IPS DF 6.9 (cell line): ENCODE results near the gene BICD1.

Experiments used
- DNase-seq: peaks from one replicate; pipeline ENCODE4 v3.0.0-alpha.2; 2013; ENCODE audit warnings: low read depth, low spot score
- H3K27ac ChIP-seq: one replicate; pipeline ENCODE4 v1.5.1; 2013; ENCODE audit warnings: low read length, control low read depth
- H3K27me3 ChIP-seq: 2 replicates; pipeline ENCODE4 v1.6.1; 2013; ENCODE audit warnings: mild to moderate bottlenecking, low read length; ENCODE audit not compliant: control insufficient read depth, insufficient read depth
- H3K36me3 ChIP-seq: 2 replicates; pipeline ENCODE4 v1.6.1; 2013; ENCODE audit warnings: low read length; ENCODE audit not compliant: control insufficient read depth, insufficient read depth
- H3K4me1 ChIP-seq: 2 replicates; pipeline ENCODE4 v1.6.1; 2013; ENCODE audit warnings: low read length; ENCODE audit not compliant: control insufficient read depth, insufficient read depth
- H3K4me3 ChIP-seq: 2 replicates; pipeline ENCODE4 v1.5.1; 2013; ENCODE audit warnings: mild to moderate bottlenecking, low read length
- H3K9me3 ChIP-seq: 2 replicates; pipeline ENCODE4 v1.6.1; 2013; ENCODE audit warnings: low read length, inconsistent platforms; ENCODE audit not compliant: control insufficient read depth, insufficient read depth
- WGBS: extraction: QIAGEN DNeasy Blood & Tissue Kit; methylation state at CpG from one replicate; pipeline ENCODE4 v1.1.7; 2013; ENCODE audit warnings: mixed read lengths, missing lambda C conversion rate; ENCODE audit not compliant: insufficient read length, insufficient coverage; 5-methylcytosine and 5-hydroxymethylcytosine counted together

BICD1 gene

DNA sequence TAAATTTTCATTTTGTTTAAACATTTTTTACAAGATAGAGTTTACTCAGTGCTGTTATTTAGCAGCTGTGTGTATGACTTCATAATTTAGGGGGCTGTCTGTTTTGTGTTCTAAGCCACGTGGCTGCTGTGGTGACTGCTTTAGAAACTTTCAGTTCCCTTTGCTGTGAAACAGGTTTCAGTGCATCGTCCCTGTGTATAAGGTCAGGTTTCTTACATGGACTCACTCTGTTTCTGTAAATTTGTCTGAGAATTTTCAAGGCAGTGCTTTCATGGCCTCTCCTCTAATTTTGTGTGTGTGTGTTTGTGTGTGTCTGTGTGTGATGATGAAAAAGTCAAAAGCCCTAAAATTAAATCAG is 32.4 kb downstream of the BICD1 start:
- no peak overlapping the region for H3K27ac ChIP-seq

DNA sequence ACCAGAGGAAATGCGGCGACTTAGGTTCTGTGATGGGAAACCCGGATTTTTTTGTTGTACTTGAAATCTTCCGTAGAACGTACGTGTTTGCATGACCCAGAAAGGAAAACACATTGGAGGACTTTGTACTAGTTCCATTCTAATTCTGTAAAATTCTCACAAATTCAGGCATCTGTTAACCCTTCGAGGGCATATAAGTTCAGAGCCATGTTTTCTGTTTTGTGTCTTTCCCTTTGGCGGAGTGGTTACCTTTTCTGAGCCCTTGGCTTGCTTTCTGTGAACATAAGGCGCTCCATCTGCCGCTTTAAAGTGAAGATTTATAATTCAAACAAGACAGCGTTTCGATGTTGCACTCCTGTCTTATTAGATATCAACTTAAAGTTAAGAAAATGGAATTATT is 34.2 kb downstream of the BICD1 start:
- Histone ChIP-seq H3K9me3 (no peaks in the 10 kb centered on the region), H3K4me1 (peaks cover 4% of the 10 kb centered on the region; the same call in 1 of the 2 replicates), H3K27ac (no peak overlapping the region), H3K4me3 (no peak overlapping the region), H3K36me3 (no peaks in the 10 kb centered on the region), H3K27me3 (no peaks in the 10 kb centered on the region)
- DNase-seq: no peak
- WGBS: no CpG with 5 or more reads among the region's 12 CpGs

More for the DNA sequence above, 32.4 kb downstream of the BICD1 start:
- Histone ChIP-seq H3K27me3 (no peaks in the 10 kb centered on the region), H3K4me3 (no peak overlapping the region; the same call in 1 of the 2 replicates), H3K9me3 (no peaks in the 10 kb centered on the region), H3K4me1 (peaks cover 5% of the 10 kb centered on the region; the same call in 1 of the 2 replicates), H3K36me3 (no peaks in the 10 kb centered on the region)
- no CpG with 5 or more reads among the region's 2 CpGs for WGBS
- DNase-seq: no peak

DNA sequence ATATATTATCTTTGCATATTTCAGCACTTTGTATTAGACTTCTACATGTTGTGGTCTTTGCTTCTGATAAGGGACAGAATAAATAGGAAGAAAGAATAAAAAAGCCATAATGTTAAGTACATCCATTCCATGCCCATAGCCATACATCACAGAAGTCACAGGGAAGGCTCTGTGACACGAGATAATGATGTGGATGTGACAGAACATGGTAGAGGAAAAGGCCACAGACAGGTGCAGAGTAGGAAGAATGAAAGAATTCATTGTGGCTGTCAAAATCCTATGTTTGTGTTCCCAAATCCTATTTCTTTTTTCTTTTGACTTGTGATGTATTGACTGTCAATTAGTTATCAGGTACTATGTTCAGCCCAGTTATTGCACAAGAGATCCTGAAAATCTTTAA is 38.4 kb downstream of the BICD1 start:
- no CpG with 5 or more reads among the region's 1 CpG for WGBS
- Histone ChIP-seq H3K4me1 (peaks cover 4% of the 10 kb centered on the region; the same call in 1 of the 2 replicates), H3K4me3 (no peak overlapping the region), H3K9me3 (no peaks in the 10 kb centered on the region), H3K27ac (no peak overlapping the region), H3K36me3 (no peaks in the 10 kb centered on the region), H3K27me3 (no peaks in the 10 kb centered on the region)
- DNase-seq: no peak

DNA sequence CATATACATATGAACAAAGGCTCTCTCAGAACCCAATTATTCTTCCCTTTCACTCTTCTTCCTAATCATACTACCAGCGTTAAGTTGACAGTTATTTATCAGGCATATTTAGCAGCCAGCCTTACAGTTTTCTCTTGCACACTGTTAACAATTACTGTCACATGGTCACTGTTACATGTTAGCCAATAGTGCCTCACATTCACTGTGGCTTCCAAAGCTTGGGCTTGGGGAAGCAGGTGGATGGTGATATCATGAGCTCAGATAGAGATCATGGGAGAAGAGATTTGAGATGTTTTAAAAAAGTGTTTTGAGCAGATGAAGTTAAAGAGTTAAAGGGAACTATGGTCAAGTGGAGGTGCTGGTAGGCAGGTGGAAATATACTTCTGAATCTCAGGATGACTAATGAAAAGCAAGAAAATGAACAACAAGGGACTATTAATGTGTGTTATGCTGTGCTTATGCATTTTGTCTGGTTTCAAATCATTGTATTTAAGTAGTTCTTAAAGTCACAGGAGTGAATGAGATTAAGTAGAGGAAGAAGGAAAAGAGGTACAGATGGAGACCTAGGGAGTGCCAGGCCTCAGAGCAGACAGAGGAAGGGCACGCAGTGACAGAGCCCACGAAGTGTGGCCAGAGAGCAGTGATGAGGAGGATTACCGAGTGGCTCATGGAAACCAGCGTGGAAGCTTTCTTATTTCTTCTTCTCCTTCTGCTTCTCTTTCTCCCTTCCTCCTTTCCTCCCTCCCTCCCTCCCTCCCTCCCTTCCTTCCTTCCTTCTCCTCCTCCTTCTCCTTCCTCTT is 39.6 kb downstream of the BICD1 start:
- no peak overlapping the region for H3K4me3 ChIP-seq
- no peaks in the 10 kb centered on the region for H3K9me3 ChIP-seq
- H3K4me1 ChIP-seq: peaks cover 2% of the 10 kb centered on the region; the same call in 1 of the 2 replicates
- no peaks in the 10 kb centered on the region for H3K27me3 ChIP-seq
- DNase-seq: no peak
- H3K36me3 ChIP-seq: no peaks in the 10 kb centered on the region
- H3K27ac ChIP-seq: no peak overlapping the region
- no CpG with 5 or more reads among the region's 5 CpGs for WGBS

DNA sequence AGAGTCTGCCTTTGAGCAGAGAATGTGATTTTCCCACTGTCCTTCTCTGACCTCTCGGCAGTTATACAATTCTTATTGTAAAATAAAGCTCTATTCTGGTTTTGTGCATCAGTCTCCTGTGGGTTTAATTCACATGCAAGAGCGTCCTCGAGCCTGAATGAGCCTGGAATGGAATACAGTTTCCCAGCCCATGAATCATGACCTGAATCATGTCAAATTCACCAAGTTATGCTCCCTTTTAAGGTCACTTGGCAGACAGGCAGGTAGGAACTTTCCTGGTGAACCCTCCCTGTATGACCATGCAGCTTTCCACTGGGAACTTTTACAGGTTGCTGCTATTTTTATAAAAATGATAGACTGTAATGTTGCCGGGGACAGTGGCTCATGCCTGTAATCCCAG is 41.7 kb downstream of the BICD1 start:
- H3K4me1 ChIP-seq: no peaks in the 10 kb centered on the region; the same call in 1 of the 2 replicates
- no peak overlapping the region for H3K4me3 ChIP-seq
- H3K9me3 ChIP-seq: no peaks in the 10 kb centered on the region
- no peaks in the 10 kb centered on the region for H3K27me3 ChIP-seq
- no peak for DNase-seq
- H3K27ac ChIP-seq: no peak overlapping the region
- WGBS: no CpG with 5 or more reads among the region's 4 CpGs
- H3K36me3 ChIP-seq: no peaks in the 10 kb centered on the region

DNA sequence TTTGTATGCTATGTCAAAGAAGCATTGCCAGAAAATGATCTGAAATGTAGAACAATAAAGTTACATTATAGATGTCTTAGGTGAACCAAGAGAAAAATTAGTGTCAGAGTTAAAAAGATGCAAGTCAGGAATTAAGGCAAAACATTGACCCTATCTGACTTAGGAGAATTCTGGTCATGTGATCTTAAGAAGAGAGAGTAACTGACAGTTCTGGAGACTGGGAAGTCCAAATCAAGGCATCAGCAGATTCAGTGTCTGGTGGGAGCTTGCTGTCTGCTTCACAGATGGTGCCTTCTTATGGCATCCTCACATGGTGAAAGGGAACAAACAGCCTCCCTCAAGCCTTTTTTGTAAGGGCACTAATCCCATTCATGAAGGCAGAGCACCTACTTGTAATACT is 42.8 kb downstream of the BICD1 start:
- no peak for DNase-seq
- Histone ChIP-seq H3K27ac (no peak overlapping the region), H3K9me3 (no peaks in the 10 kb centered on the region), H3K4me1 (no peaks in the 10 kb centered on the region), H3K36me3 (no peaks in the 10 kb centered on the region), H3K4me3 (no peak overlapping the region), H3K27me3 (no peaks in the 10 kb centered on the region)

DNA sequence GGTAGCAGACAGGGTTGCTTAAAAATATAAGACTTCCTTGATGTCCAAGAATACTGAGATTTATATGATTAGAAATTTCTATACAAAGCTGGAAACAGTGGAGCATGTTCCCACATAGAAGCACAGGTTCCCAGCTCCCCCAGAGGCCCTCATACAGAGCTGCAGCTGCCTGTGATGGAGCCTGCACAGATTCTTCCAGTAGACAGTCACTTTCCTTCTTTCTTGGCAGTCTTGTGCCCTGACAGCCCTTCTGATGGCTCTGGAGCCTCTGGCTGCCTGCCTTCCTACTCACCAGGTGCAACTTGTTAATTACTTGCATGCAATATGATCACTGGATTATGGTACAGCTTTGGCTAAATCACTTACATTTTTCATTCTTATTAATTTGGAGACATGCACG is 44.4 kb downstream of the BICD1 start:
- Histone ChIP-seq H3K27ac (no peak overlapping the region), H3K4me3 (no peak overlapping the region), H3K36me3 (no peaks in the 10 kb centered on the region), H3K9me3 (no peaks in the 10 kb centered on the region), H3K4me1 (no peaks in the 10 kb centered on the region), H3K27me3 (no peaks in the 10 kb centered on the region)
- DNase-seq: no peak
- WGBS: no CpG with 5 or more reads among the region's 1 CpG

DNA sequence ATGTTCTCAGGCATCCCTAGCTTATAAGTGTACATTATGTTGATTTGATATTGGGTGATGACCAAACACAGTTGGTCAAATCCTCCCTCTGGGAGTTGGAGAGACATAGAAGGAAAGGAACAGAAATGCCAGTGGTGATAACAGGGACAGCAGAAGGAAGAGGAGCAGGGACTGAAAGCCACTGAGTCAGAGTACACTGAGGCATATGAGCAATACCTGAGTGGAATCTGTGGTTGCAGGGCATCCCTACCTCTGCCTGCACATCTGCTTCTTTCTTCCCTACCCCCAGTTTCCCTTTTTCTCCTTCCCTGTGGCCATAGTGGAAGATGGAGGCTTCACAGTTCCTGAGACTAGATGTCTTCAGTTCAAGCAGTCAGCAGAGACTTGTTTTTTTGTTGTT is 44.9 kb downstream of the BICD1 start:
- no peak overlapping the region for H3K27ac ChIP-seq
- no peaks in the 10 kb centered on the region for H3K4me1 ChIP-seq
- no peaks in the 10 kb centered on the region for H3K27me3 ChIP-seq
- DNase-seq: no peak
- no peaks in the 10 kb centered on the region for H3K9me3 ChIP-seq
- no peaks in the 10 kb centered on the region for H3K36me3 ChIP-seq
- no peak overlapping the region for H3K4me3 ChIP-seq

DNA sequence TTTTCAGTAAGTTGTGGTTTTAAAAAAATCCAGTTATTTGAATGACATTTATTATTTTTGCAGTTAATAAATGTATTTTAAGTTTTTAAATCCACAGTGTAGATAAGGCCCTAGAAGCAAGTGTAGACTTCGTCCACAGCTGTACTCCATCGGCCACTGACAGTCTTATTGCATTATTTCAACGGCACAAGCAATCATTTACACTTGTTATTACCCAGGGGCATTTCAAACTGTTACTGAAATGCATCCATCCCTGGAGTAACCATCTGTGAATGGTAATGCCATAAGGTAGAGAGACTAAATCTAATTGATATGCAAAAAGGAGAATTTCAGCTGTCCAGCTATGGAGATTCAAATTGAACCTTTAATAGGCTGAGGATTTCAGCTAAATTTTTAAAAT is 48.4 kb downstream of the BICD1 start:
- Histone ChIP-seq H3K36me3 (no peaks in the 10 kb centered on the region; the same call in 1 of the 2 replicates), H3K9me3 (no peaks in the 10 kb centered on the region), H3K4me1 (peaks cover 4% of the 10 kb centered on the region), H3K27me3 (no peaks in the 10 kb centered on the region), H3K27ac (no peak overlapping the region), H3K4me3 (no peak overlapping the region)
- WGBS: no CpG with 5 or more reads among the region's 3 CpGs
- DNase-seq: no peak

DNA sequence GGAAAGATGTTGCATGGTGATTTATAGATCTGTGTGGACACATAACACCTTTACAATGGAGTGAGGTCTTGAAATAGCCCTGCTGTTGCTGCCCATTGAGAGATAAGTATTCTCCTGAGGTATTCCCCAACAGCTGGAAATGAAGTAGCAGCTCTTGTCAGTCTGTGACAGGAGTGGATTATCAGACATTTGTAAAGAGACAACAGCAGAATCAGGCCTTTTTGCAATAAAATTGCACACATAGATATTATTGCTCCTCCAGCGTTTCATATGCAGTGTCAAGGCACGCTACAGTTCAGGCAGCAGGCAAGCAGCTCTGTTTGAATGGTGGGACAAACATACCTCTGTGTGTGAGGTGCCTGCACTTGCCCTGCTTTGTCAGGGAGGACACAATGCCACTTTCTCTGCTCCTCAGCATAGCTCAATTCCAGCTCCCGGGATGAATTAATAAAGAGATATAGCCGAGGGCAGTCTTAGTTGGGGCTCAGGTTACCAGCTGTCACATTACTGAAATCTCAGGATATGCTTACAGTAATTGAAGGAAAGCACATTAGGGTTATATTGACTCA is 49.4 kb downstream of the BICD1 start:
- DNase-seq: no peak
- H3K27ac ChIP-seq: no peak overlapping the region
- peaks cover 4% of the 10 kb centered on the region for H3K4me1 ChIP-seq
- no peak overlapping the region for H3K4me3 ChIP-seq
- WGBS: no CpG with 5 or more reads among the region's 4 CpGs
- no peaks in the 10 kb centered on the region for H3K27me3 ChIP-seq
- H3K36me3 ChIP-seq: no peaks in the 10 kb centered on the region; the same call in 1 of the 2 replicates
- no peaks in the 10 kb centered on the region for H3K9me3 ChIP-seq

DNA sequence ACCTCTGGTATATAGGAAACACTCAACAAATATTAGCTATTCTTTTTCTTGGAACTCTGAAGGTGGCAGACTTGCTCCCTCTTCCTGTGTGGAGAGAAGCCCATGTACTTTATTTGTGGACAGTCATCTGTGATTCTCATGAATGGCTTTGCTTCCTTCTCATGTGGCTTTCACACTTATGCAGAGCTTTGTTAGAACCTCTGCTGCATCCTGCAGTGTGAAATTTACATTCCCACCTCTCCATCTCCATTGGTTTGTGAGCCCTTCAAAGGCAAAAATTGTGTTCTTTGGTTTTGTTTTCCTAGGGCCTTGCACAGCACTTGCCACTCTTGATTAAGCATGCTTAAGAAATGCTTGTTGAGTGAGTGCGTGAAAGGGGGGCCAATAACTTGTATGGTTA is 51.9 kb downstream of the BICD1 start:
- Histone ChIP-seq H3K9me3 (no peaks in the 10 kb centered on the region), H3K36me3 (no peaks in the 10 kb centered on the region; the same call in 1 of the 2 replicates), H3K27ac (no peak overlapping the region), H3K4me1 (peaks cover 4% of the 10 kb centered on the region), H3K4me3 (no peak overlapping the region), H3K27me3 (no peaks in the 10 kb centered on the region)
- no CpG with 5 or more reads among the region's 1 CpG for WGBS
- no peak for DNase-seq
